ENCODE measurements around the gene COMP. TPM values are rescaled to one million over a fixed set of nuclear protein-coding genes. Genes with fewer than 3 reads are reported as not detected.

The COMP gene
- polyA plus RNA-seq, 2 of the 4 experiments (the other 2 are of a cell fraction): not detected

- no peak overlapping the region for H3K27ac ChIP-seq
- H3K9me3 ChIP-seq: no peaks in the 10 kb centered on the region
- TF ChIP-seq ZSCAN20 (CRISPR knock-in tag; IDR thresholded peaks at IDR 0.05) (no peak), RARB (CRISPR knock-in tag; IDR thresholded peaks at IDR 0.05) (no peak), PBX3 (IDR thresholded peaks at IDR 0.05) (no peak), EP300 (IDR thresholded peaks at IDR 0.05) (no peak), HOXA7 (CRISPR knock-in tag; IDR thresholded peaks at IDR 0.05) (no peak), HOXB5 (CRISPR knock-in tag; IDR thresholded peaks at IDR 0.05) (no peak), SREBF2 (IDR thresholded peaks at IDR 0.05) (no peak), NFE2L2 (conservative IDR thresholded peaks at IDR 0.05; ENCODE audit: low read length) (no peak), NPAS2 (CRISPR knock-in tag; IDR thresholded peaks at IDR 0.05; ENCODE audit: borderline replicate concordance) (no peak), ZNF302 (CRISPR knock-in tag; IDR thresholded peaks at IDR 0.05) (no peak), FOSB (CRISPR knock-in tag; IDR thresholded peaks at IDR 0.05) (no peak)
- TF ChIP-seq, protein P1, sequence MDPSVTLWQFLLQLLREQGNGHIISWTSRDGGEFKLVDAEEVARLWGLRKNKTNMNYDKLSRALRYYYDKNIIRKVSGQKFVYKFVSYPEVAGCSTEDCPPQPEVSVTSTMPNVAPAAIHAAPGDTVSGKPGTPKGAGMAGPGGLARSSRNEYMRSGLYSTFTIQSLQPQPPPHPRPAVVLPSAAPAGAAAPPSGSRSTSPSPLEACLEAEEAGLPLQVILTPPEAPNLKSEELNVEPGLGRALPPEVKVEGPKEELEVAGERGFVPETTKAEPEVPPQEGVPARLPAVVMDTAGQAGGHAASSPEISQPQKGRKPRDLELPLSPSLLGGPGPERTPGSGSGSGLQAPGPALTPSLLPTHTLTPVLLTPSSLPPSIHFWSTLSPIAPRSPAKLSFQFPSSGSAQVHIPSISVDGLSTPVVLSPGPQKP (IDR thresholded peaks at IDR 0.05; ENCODE audit: low read depth, low read length): no peak
- TF ChIP-seq, protein P2, sequence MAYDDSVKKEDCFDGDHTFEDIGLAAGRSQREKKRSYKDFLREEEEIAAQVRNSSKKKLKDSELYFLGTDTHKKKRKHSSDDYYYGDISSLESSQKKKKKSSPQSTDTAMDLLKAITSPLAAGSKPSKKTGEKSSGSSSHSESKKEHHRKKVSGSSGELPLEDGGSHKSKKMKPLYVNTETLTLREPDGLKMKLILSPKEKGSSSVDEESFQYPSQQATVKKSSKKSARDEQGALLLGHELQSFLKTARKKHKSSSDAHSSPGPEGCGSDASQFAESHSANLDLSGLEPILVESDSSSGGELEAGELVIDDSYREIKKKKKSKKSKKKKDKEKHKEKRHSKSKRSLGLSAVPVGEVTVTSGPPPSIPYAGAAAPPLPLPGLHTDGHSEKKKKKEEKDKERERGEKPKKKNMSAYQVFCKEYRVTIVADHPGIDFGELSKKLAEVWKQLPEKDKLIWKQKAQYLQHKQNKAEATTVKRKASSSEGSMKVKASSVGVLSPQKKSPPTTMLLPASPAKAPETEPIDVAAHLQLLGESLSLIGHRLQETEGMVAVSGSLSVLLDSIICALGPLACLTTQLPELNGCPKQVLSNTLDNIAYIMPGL (CRISPR knock-in tag; IDR thresholded peaks at IDR 0.05; ENCODE audit: borderline replicate concordance): no peak
- no peak for ATAC-seq
- no peak overlapping the region for H3K4me2 ChIP-seq
- no peak for DNase-seq (ENCODE audit: low read depth in 1 of 2, low spot score in 1 of 2)
- 93% methylated on average over 12 of the region's 20 CpGs for WGBS (ENCODE audit: missing lambda C conversion rate)
- no peak overlapping the region for H3K4me3 ChIP-seq
- peaks cover 9% of the 10 kb centered on the region; the same call in 1 of the 3 replicates for H3K4me1 ChIP-seq
- FAIRE-seq: no peak
- CTCF ChIA-PET: interaction anchor here (0.5 to 1.4 kb wide), 4 partner anchors 13 to 149 kb away, joined by 3 read pairs; no protein-coding TSS in a partner anchor
- POLR2A ChIA-PET: no interaction called here
Measured at GRCh38 chr19:18738961-18739690, 52.0 kb downstream of the COMP start.

GRCh38 chr19:18737954-18738351 is 53.2 kb downstream of the COMP start:
- peaks cover 9% of the 10 kb centered on the region; the same call in 1 of the 3 replicates for H3K4me1 ChIP-seq
- ChIA-PET CTCF (interaction anchor here (1.0 to 1.4 kb wide), 2 partner anchors 14 to 34 kb away, joined by 3 read pairs; no protein-coding TSS in a partner anchor), POLR2A (no interaction called here)
- ATAC-seq (no peak), FAIRE-seq (no peak), DNase-seq (ENCODE audit: low read depth in 1 of 2, low spot score in 1 of 2) (no peak)
- H3K27ac ChIP-seq: no peak overlapping the region
- no peaks in the 10 kb centered on the region for H3K9me3 ChIP-seq
- H3K4me2 ChIP-seq: no peak overlapping the region
- TF ChIP-seq POLR2A (IDR thresholded peaks at IDR 0.05; ENCODE audit: low read length) (no peak), CHD2 (IDR thresholded peaks at IDR 0.05; ENCODE audit: low read length, partially characterized antibody) (no peak), CBX8 (IDR thresholded peaks at IDR 0.05) (no peak), TFCP2L1 (CRISPR knock-in tag; IDR thresholded peaks at IDR 0.05) (no peak), CBX2 (IDR thresholded peaks at IDR 0.05; ENCODE audit: borderline replicate concordance, low read depth) (no peak), HEYL (CRISPR knock-in tag; IDR thresholded peaks at IDR 0.05) (no peak), FOSL2 (IDR thresholded peaks at IDR 0.05) (no peak), FOSL2 (CRISPR knock-in tag; IDR thresholded peaks at IDR 0.05) (no peak), EHMT2 (IDR thresholded peaks at IDR 0.05; ENCODE audit: low read depth) (no peak), ESRRA (IDR thresholded peaks at IDR 0.05; ENCODE audit: borderline replicate concordance, low read length) (no peak), RNF2 (IDR thresholded peaks at IDR 0.05; ENCODE audit: borderline replicate concordance, low read depth) (no peak), RFX5 (IDR thresholded peaks at IDR 0.05) (no peak), RARB (CRISPR knock-in tag; IDR thresholded peaks at IDR 0.05) (no peak), NR3C1 (IDR thresholded peaks at IDR 0.05) (no peak)
- H3K4me3 ChIP-seq: no peak overlapping the region
- 55% methylated on average over 1 of the region's 1 CpG for WGBS (ENCODE audit: missing lambda C conversion rate)
